Measurements from ENCODE around the gene TCEAL4. TPM values are rescaled to one million over a fixed set of nuclear protein-coding genes. Genes with fewer than 3 reads are reported as not detected.

TCEAL4 gene
- total RNA-seq, 1 donor from 2014 or later = 62.0 TPM

- no peak for DNase-seq (ENCODE audit: low read depth)
Observed at GRCh38 chrX:103628386-103629317, 43.3 kb downstream of the TCEAL4 start, which contains the start of gene TCEAL1. TCEAL1 (plus strand) TSS chrX:103628975; CDS start chrX:103629917, 942 bp downstream.

GRCh38 chrX:103629318-103630170 lies 44.2 kb downstream of the TCEAL4 start:
- H3K4me3 ChIP-seq (ENCODE audit: low read depth, low read length) = peak overlapping the region; percentile 51
- H3K36me3 ChIP-seq (ENCODE audit: control insufficient read depth, insufficient read depth, low read length) = no peaks in the 10 kb centered on the region
- no peaks in the 10 kb centered on the region for H3K27me3 ChIP-seq (ENCODE audit: control insufficient read depth, insufficient read depth, low read length)
- no peak for DNase-seq (ENCODE audit: low read depth)
- peak; percentile 71 for TF ChIP-seq CTCF (IDR thresholded peaks at IDR 0.05; ENCODE audit: insufficient read depth, low read length, poor library complexity, severe bottlenecking)

More at GRCh38 chrX:103628386-103629317, 43.3 kb downstream of the TCEAL4 start, which contains the start of gene TCEAL1:
- H3K4me3 ChIP-seq (ENCODE audit: low read depth, low read length) = peak within 1 kb of the TSS; percentile 51
- no peak for TF ChIP-seq CTCF (IDR thresholded peaks at IDR 0.05; ENCODE audit: insufficient read depth, low read length, poor library complexity, severe bottlenecking)
- H3K27me3 ChIP-seq (ENCODE audit: control insufficient read depth, insufficient read depth, low read length) = no peaks in the 10 kb centered on the region
- H3K36me3 ChIP-seq (ENCODE audit: control insufficient read depth, insufficient read depth, low read length) = no peaks in the 10 kb centered on the region

- H3K27me3 ChIP-seq (ENCODE audit: control insufficient read depth, insufficient read depth, low read length) = no peaks in the 10 kb centered on the region
- no peak for DNase-seq (ENCODE audit: low read depth)
- no peak for TF ChIP-seq CTCF (IDR thresholded peaks at IDR 0.05; ENCODE audit: insufficient read depth, low read length, poor library complexity, severe bottlenecking)
- no peaks in the 10 kb centered on the region for H3K36me3 ChIP-seq (ENCODE audit: control insufficient read depth, insufficient read depth, low read length)
- peak overlapping the region; percentile 51 for H3K4me3 ChIP-seq (ENCODE audit: low read depth, low read length)
Observed at GRCh38 chrX:103630171-103630511, 44.8 kb downstream of the TCEAL4 start.

- Histone ChIP-seq H3K4me3 (ENCODE audit: low read depth, low read length) (no peak overlapping the region), H3K36me3 (ENCODE audit: control insufficient read depth, insufficient read depth, low read length) (no peaks in the 10 kb centered on the region), H3K27me3 (ENCODE audit: control insufficient read depth, insufficient read depth, low read length) (no peaks in the 10 kb centered on the region)
- TF ChIP-seq CTCF (IDR thresholded peaks at IDR 0.05; ENCODE audit: insufficient read depth, low read length, poor library complexity, severe bottlenecking) = no peak
- DNase-seq (ENCODE audit: low read depth) = no peak
Observed at GRCh38 chrX:103631145-103631544, 45.8 kb downstream of the TCEAL4 start.

GRCh38 chrX:103635436-103635835 lies 50.1 kb downstream of the TCEAL4 start:
- DNase-seq (ENCODE audit: low read depth) = no peak
- no peak overlapping the region for H3K4me3 ChIP-seq (ENCODE audit: low read depth, low read length)
- no peaks in the 10 kb centered on the region for H3K36me3 ChIP-seq (ENCODE audit: control insufficient read depth, insufficient read depth, low read length)
- H3K27me3 ChIP-seq (ENCODE audit: control insufficient read depth, insufficient read depth, low read length) = no peaks in the 10 kb centered on the region
- TF ChIP-seq CTCF (IDR thresholded peaks at IDR 0.05; ENCODE audit: insufficient read depth, low read length, poor library complexity, severe bottlenecking) = no peak

Other genes starting within 250 kb of the TCEAL4 start
- gene TCEAL9, start 229.0 kb upstream of the TCEAL4 start, total RNA-seq = 99.1 and 154 TPM in 2 replicates
- 143 and 164 TPM in 2 replicates for gene BEX3, start 209.0 kb upstream of the TCEAL4 start, total RNA-seq
- 0.13 TPM in 1 of 2 replicates, not detected in the other for gene RAB40A, start 66.0 kb upstream of the TCEAL4 start, total RNA-seq
- 10.5 and 14.9 TPM in 2 replicates for gene TCEAL3, start 22.4 kb downstream of the TCEAL4 start, total RNA-seq
- gene TCEAL1, start 43.5 kb downstream of the TCEAL4 start, total RNA-seq = 13.3 and 19.0 TPM in 2 replicates
- gene MORF4L2, start 101.2 kb downstream of the TCEAL4 start, total RNA-seq = 297 and 373 TPM in 2 replicates
- not detected in 2 replicates for gene TMEM31, start 125.4 kb downstream of the TCEAL4 start, total RNA-seq
- not detected in 2 replicates for gene PLP1, start 191.3 kb downstream of the TCEAL4 start, total RNA-seq
- 0.33 and 0.34 TPM in 2 replicates for gene RAB9B, start 246.7 kb downstream of the TCEAL4 start, total RNA-seq